Urinary bladder (tissue), 4 donors: ENCODE results near the gene SPATS2. TPM values are rescaled to one million over a fixed set of nuclear protein-coding genes. Genes with fewer than 3 reads are reported as not detected.
"Not testable (repeated sequence)": the region's sequence is repeated elsewhere in the genome, so short reads cannot be mapped to it uniquely, and the experiment has no call there.

Experiments
- DNase-seq: peaks from one replicate; pipeline ENCODE4 v3.0.0-alpha.2; 2015; ENCODE audit errors: extremely low spot score
- H3K27ac ChIP-seq: one replicate; pipeline ENCODE4 v1.5.1; 2013; ENCODE audit warnings: low read depth, mild to moderate bottlenecking, moderate library complexity
- H3K36me3 ChIP-seq: one replicate; pipeline ENCODE4 v1.6.1; 2013; ENCODE audit warnings: mild to moderate bottlenecking, moderate library complexity; ENCODE audit not compliant: insufficient read depth
- H3K4me1 ChIP-seq: one replicate; pipeline ENCODE4 v1.6.1; 2013; ENCODE audit warnings: mild to moderate bottlenecking, moderate library complexity; ENCODE audit not compliant: insufficient read depth
- H3K4me3 ChIP-seq: one replicate; pipeline ENCODE4 v1.5.1; 2013; ENCODE audit warnings: low read depth, low read length
- WGBS: extraction: QIAGEN DNeasy Blood & Tissue Kit; methylation state at CpG from one replicate; pipeline ENCODE4 v1.1.7; 2013; 5-methylcytosine and 5-hydroxymethylcytosine counted together
- polyA plus RNA-seq: library from polyadenylated mRNA; stranded (reverse); fragments of 200-250 nt; gene quantifications from one replicate; pipeline ENCODE4 v1.2.3, GENCODE V29; 2013
- total RNA-seq: library from RNA; depleted of rRNA; stranded (reverse); fragments of >200 nt; gene quantifications from one replicate; pipeline ENCODE4 v1.2.3, GENCODE V29; 2014
- donor health status: healthy with polysubstance abuse.
- donor health status: healthy.

SPATS2 gene
- total and polyA plus RNA-seq, 2 donors = 11.5 to 52.8 TPM

GRCh38 chr12:49524660-49525324, 157.5 kb downstream of the SPATS2 start:
- 82% methylated on average over 6 of the region's 6 CpGs for WGBS
- DNase-seq = no peak

DNA sequence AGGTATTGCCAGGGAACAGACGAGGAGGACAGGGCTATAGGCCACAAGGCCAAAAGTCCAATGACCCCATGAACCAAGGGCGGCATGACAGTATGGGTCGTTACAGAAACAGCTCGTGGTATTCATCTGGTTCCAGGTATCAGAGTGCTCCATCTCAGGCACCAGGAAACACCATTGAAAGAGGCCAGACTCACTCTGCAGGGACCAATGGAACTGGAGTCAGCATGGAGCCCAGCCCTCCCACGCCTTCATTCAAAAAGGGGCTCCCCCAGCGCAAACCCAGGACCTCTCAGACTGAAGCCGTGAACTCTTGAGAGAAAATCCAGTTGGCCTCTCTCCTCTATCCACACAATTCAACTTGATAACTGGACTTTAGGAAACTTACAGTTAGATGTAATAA, 158.7 kb downstream of the SPATS2 start:
- Histone ChIP-seq H3K36me3 (peaks cover 3% of the 10 kb centered on the region), H3K27ac (no peak overlapping the region), H3K4me1 (no peaks in the 10 kb centered on the region), H3K4me3 (no peak overlapping the region)
- no peak for DNase-seq
- 93% methylated on average over 7 of the region's 7 CpGs for WGBS

More at GRCh38 chr12:49524660-49525324, 157.5 kb downstream of the SPATS2 start:
- no peaks in the 10 kb centered on the region for H3K4me1 ChIP-seq
- no peak overlapping the region for H3K4me3 ChIP-seq
- no peak overlapping the region for H3K27ac ChIP-seq
- H3K36me3 ChIP-seq = peaks cover 3% of the 10 kb centered on the region

GRCh38 chr12:49527361-49528130, 160.3 kb downstream of the SPATS2 start:
- no peaks in the 10 kb centered on the region for H3K4me1 ChIP-seq
- peaks cover 2% of the 10 kb centered on the region for H3K36me3 ChIP-seq
- DNase-seq = no peak
- no peak overlapping the region for H3K27ac ChIP-seq
- H3K4me3 ChIP-seq = no peak overlapping the region
- WGBS = 85% methylated on average over 7 of the region's 7 CpGs

DNA sequence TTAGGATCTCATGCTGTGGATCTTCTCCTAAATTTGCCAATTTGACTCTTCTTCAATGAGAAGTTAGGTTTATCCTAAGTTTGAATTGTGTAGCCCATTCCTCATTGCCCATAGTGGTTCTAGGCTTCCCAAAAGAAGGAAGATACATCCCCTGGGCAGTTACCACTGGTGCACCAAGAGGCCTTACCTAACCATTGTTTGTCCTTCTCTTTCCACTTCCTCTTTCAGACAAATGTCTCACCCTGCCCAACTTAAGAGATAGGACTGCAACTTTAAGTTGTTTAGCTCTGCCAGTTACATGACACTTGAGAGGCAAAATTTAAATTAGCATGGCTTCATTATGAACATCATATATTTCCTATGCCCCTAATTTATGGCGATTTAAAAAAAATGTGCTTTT, 162.2 kb downstream of the SPATS2 start:
- H3K27ac ChIP-seq = no peak overlapping the region
- H3K4me1 ChIP-seq = no peaks in the 10 kb centered on the region
- no peak overlapping the region for H3K4me3 ChIP-seq
- DNase-seq = no peak
- H3K36me3 ChIP-seq = peaks cover 2% of the 10 kb centered on the region
- 89% methylated on average over 1 of the region's 1 CpG for WGBS

GRCh38 chr12:49531745-49532144, 164.5 kb downstream of the SPATS2 start:
- DNase-seq = no peak
- peaks cover 2% of the 10 kb centered on the region for H3K36me3 ChIP-seq
- H3K4me3 ChIP-seq = no peak overlapping the region
- no peaks in the 10 kb centered on the region for H3K4me1 ChIP-seq
- no peak overlapping the region for H3K27ac ChIP-seq
- 64% methylated on average over 2 of the region's 2 CpGs for WGBS

GRCh38 chr12:49533331-49533730, 166.1 kb downstream of the SPATS2 start:
- H3K36me3 ChIP-seq = no peaks in the 10 kb centered on the region
- WGBS = 90% methylated on average over 10 of the region's 10 CpGs
- H3K27ac ChIP-seq = no peak overlapping the region
- no peak for DNase-seq
- no peak overlapping the region for H3K4me3 ChIP-seq
- H3K4me1 ChIP-seq = no peaks in the 10 kb centered on the region

DNA sequence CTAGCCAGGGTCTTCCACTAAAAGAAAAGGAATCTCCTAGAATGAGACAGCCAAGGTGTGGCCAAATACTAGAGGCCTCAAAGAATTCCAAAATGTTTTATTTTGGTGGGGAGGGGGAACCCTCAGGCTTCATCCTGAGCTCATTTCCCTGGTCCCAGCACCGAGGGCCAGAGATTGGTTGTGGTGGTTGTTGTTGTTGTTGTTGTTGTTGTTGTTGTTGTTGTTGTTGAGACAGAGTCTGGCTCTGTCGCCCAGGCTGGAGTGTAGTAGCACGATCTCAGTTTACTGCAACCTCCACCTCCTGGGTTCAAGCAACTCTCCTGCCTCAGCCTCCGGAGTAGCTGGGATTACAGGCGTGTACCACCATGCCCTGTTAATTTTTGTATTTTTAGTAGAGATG, 166.9 kb downstream of the SPATS2 start:
- H3K4me1 ChIP-seq, H3K27ac ChIP-seq, H3K36me3 ChIP-seq, DNase-seq, H3K4me3 ChIP-seq: not testable (repeated sequence)
- 85% methylated on average over 5 of the region's 5 CpGs for WGBS

DNA sequence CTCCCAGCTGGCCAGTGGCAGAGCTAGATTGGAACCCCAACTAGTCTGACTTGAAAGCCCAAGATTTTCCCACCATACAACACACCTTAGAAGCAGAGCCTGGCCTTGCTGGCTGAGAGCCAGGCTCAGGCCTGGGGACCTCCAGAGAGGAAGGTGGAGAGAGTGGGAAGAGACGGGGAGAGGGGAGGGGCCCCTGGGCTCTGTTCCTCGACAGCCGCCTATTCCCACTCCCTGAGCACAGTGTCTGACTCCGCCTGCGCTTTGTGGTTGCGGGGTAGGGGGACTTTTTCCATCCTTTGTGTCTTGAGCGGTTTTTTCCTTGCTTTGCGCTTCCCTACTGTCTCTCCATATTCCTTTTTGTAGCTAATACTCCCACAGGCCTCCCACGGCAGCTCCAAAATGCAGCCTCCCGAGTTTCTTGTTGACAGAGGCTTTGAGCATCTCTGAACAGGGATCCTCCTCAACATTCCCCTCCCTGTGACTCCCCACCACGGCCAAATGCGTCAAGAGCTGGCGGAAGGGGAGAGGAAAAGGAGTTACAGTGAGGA, 167.5 kb downstream of the SPATS2 start:
- H3K4me1 ChIP-seq = no peaks in the 10 kb centered on the region
- no peak overlapping the region for H3K27ac ChIP-seq
- no peak for DNase-seq
- no peaks in the 10 kb centered on the region for H3K36me3 ChIP-seq
- WGBS = 72% methylated on average over 13 of the region's 13 CpGs
- H3K4me3 ChIP-seq = no peak overlapping the region

DNA sequence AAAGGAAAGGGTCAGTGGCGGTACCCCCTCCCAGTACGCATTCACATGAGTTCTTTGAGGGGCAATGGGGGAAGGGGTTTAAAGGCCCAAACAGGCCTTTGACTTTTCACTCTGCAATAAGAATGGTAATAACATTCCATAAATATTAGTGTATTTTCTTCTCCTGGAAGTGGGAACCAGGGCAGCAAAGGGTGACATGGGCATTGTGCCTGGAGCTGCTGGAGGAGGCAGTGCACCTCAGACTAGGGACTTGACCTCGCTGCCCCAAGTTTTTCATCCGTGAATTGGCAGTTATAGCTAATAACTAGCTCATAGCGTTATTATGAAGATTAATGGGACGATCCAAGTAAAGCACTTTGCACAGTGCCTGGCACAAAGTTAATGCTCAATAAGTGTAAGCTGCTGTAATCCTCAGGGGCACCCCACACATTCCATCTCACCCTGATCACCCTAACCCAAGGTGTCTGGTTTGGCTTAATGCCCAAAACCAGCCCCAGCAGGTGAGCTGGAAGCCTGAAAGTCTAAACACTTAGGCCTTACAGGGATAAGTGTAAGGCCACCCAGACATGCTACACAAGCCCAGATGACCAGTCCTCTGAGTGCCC, 168.8 kb downstream of the SPATS2 start:
- Histone ChIP-seq H3K4me1 (no peaks in the 10 kb centered on the region), H3K4me3 (no peak overlapping the region), H3K36me3 (no peaks in the 10 kb centered on the region), H3K27ac (no peak overlapping the region)
- no peak for DNase-seq
- 86% methylated on average over 6 of the region's 6 CpGs for WGBS

GRCh38 chr12:49536526-49537071, 169.3 kb downstream of the SPATS2 start:
- H3K36me3 ChIP-seq = no peaks in the 10 kb centered on the region
- no peak overlapping the region for H3K4me3 ChIP-seq
- no peak overlapping the region for H3K27ac ChIP-seq
- 52% methylated on average over 3 of the region's 3 CpGs for WGBS
- no peak for DNase-seq
- H3K4me1 ChIP-seq = no peaks in the 10 kb centered on the region

- H3K4me1 ChIP-seq = no peaks in the 10 kb centered on the region
- no peak overlapping the region for H3K27ac ChIP-seq
- no peaks in the 10 kb centered on the region for H3K36me3 ChIP-seq
- H3K4me3 ChIP-seq = peak overlapping the region; percentile 53
- no peak for DNase-seq
- 23% methylated on average over 13 of the region's 13 CpGs for WGBS
Measured at GRCh38 chr12:49537231-49537751, 170.0 kb downstream of the SPATS2 start.

DNA sequence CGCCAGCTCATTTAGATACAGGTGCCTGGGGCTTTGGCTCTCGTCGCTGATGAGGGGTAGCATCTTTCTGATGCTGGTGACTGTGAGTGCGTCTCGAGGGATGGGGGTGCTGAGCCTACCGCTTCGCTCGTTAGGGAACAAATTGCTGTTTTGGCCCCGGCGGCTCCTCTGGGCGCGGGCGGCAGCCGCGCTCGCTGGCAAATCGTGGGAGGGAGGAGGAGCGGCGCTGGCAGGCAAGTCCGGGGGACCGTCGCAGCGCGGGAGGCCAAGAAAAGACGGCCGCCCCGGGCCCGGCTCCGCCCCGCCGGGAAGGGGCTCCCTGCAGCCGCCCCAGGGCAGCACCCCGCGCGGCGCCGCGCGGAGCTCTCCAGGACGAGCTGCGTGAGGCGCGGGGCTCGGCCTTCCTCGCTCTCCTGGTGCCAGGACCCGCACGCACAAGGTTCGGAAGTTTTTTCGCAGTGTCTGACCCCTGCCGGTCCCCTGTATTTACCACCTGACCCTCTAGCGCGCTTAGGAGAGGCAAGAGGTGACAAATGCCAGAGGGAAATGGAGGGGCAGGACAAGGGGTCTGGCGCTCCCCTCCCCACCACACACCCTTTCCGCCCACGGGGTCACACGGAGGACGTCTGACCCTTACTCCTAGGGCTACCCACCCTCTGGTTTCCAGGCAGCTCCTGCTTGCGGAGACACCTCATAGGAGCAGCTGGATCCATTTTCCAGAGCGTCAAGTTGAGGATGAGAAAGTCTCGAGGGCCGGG, 170.7 kb downstream of the SPATS2 start:
- Histone ChIP-seq H3K36me3 (no peaks in the 10 kb centered on the region), H3K4me3 (peak overlapping the region; percentile 53), H3K27ac (no peak overlapping the region), H3K4me1 (no peaks in the 10 kb centered on the region)
- no peak for DNase-seq
- WGBS = under 1% methylated on average over 61 of the region's 61 CpGs
